ENCODE measurements around the gene OSBPL1A. TPM values are rescaled to one million over a fixed set of nuclear protein-coding genes. Genes with fewer than 3 reads are reported as not detected.
A peak's percentile ranks its signal among the peaks of the same experiment; 100 is the strongest.

OSBPL1A gene
- total and polyA plus RNA-seq, 7 donors: 15.2 to 110 (median 71.3) TPM

DNA sequence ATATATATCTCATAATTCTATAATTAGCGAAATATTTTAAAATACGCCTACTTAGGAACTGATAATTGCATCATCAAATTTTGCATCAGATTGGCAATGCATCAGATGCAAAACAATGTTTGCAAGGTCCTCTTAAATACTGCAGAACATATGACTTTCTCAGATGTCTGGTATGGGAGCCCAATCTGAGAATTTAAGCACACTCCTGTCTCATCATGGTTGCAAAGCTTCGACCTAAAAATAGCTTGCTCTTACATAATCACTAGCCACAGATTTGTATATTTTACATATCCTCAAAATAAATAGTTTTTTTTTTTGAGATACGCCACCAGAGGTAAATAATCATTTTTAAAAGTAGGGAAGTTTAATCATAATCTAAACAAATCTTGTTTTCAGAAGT lies 135.5 kb downstream of the OSBPL1A start:
- Histone ChIP-seq H3K4me3 (no peak overlapping the region), H3K36me3 (no peaks in the 10 kb centered on the region), H3K27me3 (no peaks in the 10 kb centered on the region), H3K9me3 (no peaks in the 10 kb centered on the region), H3K27ac (peak overlapping the region; percentile 56 to 94 (median 74)), H3K4me1 (peaks cover 0 to 72% (median 44%) of the 10 kb centered on the region in 4 donors)
- whole genome bisulfite sequencing, 2 donors: 75% methylated on average over 4 of the region's 4 CpGs
- intact Hi-C loops (cut with DNase I): no loop called here
- DNase-seq: no peak
- TF ChIP-seq POLR2A (IDR thresholded peaks at IDR 0.05): no peak
- no peak for TF ChIP-seq EP300 (IDR thresholded peaks at IDR 0.05)
- TF ChIP-seq POLR2AphosphoS5 (IDR thresholded peaks at IDR 0.05): no peak
- TF ChIP-seq, protein P1, sequence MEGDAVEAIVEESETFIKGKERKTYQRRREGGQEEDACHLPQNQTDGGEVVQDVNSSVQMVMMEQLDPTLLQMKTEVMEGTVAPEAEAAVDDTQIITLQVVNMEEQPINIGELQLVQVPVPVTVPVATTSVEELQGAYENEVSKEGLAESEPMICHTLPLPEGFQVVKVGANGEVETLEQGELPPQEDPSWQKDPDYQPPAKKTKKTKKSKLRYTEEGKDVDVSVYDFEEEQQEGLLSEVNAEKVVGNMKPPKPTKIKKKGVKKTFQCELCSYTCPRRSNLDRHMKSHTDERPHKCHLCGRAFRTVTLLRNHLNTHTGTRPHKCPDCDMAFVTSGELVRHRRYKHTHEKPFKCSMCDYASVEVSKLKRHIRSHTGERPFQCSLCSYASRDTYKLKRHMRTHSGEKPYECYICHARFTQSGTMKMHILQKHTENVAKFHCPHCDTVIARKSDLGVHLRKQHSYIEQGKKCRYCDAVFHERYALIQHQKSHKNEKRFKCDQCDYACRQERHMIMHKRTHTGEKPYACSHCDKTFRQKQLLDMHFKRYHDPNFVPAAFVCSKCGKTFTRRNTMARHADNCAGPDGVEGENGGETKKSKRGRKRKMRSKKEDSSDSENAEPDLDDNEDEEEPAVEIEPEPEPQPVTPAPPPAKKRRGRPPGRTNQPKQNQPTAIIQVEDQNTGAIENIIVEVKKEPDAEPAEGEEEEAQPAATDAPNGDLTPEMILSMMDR (IDR thresholded peaks at IDR 0.05): no peak

DNA sequence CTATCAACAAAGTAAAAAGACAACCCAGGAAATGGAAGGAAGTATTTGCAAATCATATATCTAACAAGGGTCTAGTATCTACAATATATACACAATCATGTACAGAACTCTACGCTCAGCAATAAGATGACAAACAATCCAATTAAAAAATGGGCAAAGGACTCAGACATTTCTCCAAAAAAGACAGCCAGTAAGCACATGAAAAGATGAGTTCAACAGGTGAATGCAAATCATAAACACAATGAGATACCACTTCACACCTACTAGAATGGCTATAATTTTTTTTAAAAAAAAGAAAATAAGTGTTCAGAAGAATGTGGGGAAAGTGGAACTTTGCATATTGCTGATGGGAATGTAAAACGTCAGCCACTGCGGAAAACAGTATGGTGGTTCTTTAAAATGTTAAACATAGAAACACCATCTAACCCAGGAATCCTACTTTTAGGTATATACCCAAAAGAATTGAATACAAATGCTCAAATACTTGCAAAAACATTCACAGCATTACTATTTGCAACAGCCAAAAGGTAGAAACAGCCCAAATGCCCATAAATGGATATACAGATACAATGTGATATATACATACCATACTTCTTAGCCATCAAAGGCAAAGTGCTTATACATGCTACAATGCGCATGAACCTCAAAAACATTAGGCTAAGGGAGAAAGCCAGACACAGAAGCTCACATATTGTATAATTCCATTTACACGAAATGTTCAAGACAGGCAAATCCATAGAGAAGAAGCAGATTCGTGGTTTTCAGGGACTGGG lies 137.6 kb downstream of the OSBPL1A start:
- H3K4me1 ChIP-seq: peaks cover 0 to 55% (median 31%) of the 10 kb centered on the region in 4 donors

DNA sequence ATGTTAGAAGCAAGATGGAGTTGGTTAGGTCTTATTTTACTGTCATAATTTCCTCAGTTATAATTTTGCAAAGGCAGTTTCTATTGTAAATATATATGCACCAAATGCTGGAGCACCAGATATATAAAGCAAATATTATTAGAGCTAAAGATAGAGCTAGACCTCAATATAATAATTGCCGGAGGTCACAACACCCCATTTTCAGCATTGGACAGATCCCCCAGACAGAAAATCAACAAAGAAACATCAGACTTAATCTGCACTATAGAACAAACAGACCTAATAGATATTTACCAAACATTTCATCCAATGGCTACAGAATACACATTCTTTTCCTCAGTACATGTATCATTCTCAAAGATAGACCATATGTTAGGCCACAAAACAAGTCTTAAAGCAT lies 143.6 kb downstream of the OSBPL1A start:
- H3K9me3 ChIP-seq: no peaks in the 10 kb centered on the region
- intact Hi-C loops (cut with DNase I): no loop called here
- no peak overlapping the region for H3K27ac ChIP-seq
- WGBS, 2 donors: 93 to 95% methylated on average over 1 of the region's 1 CpG
- H3K27me3 ChIP-seq: no peaks in the 10 kb centered on the region
- DNase-seq: no peak
- no peaks in the 10 kb centered on the region for H3K36me3 ChIP-seq
- no peak for TF ChIP-seq POLR2AphosphoS5 (IDR thresholded peaks at IDR 0.05)
- no peak for TF ChIP-seq POLR2A (IDR thresholded peaks at IDR 0.05)
- TF ChIP-seq, protein P1 (IDR thresholded peaks at IDR 0.05): no peak
- TF ChIP-seq EP300 (IDR thresholded peaks at IDR 0.05): no peak
- H3K4me1 ChIP-seq: peaks cover 0 to 10% (median 3%) of the 10 kb centered on the region in 4 donors
- H3K4me3 ChIP-seq: no peak overlapping the region

More for the DNA sequence above, 137.6 kb downstream of the OSBPL1A start:
- H3K4me3 ChIP-seq: no peak overlapping the region
- no peaks in the 10 kb centered on the region for H3K36me3 ChIP-seq
- WGBS, 2 donors: 88 to 94% methylated on average over 6 of the region's 6 CpGs
- intact Hi-C loops (cut with DNase I): no loop called here
- no peaks in the 10 kb centered on the region for H3K27me3 ChIP-seq
- DNase-seq: no peak
- no peak for TF ChIP-seq POLR2A (IDR thresholded peaks at IDR 0.05)
- no peak for TF ChIP-seq POLR2AphosphoS5 (IDR thresholded peaks at IDR 0.05)
- TF ChIP-seq, protein P1 (IDR thresholded peaks at IDR 0.05): no peak
- TF ChIP-seq EP300 (IDR thresholded peaks at IDR 0.05): no peak
- H3K27ac ChIP-seq: peak overlapping the region in 2 of 4 donors; percentile 16 to 39
- no peaks in the 10 kb centered on the region for H3K9me3 ChIP-seq

DNA sequence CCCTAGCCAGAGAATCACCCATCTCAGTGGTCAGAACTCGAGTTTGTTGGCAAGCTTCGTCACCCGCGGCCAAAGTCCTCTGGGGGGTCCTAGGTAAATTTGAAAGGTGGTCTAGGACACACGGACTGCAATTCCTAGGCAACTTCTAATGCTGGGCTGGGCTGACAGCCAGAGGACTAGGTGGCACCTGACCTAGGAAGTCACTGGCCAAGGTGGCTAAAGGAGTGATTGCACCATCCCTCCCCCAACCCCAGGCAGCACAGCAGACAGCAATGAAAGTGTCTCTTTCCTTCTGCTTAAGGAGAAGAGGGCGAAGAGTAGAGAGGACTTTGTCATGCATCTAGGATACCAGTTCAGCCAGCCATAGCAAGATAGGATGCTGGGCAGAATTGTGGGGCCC lies 147.9 kb downstream of the OSBPL1A start:
- no peak overlapping the region for H3K27ac ChIP-seq
- intact Hi-C loops (cut with DNase I): no loop called here
- TF ChIP-seq, protein P1 (IDR thresholded peaks at IDR 0.05): no peak
- TF ChIP-seq EP300 (IDR thresholded peaks at IDR 0.05) (no peak), POLR2A (IDR thresholded peaks at IDR 0.05) (no peak), POLR2AphosphoS5 (IDR thresholded peaks at IDR 0.05) (no peak)
- no peak overlapping the region for H3K4me3 ChIP-seq
- H3K4me1 ChIP-seq: peaks cover 0 to 10% (median 2%) of the 10 kb centered on the region in 4 donors
- DNase-seq: no peak
- H3K27me3 ChIP-seq: no peaks in the 10 kb centered on the region
- 96 to 97% methylated on average over 6 of the region's 6 CpGs for WGBS, 2 donors
- no peaks in the 10 kb centered on the region for H3K9me3 ChIP-seq
- H3K36me3 ChIP-seq: no peaks in the 10 kb centered on the region
